ENCODE data around the gene NPHP3.

GRCh38 chr3:132722165-132723023, at the start of gene NPHP3:
- TF ChIP-seq CTCF (IDR thresholded peaks at IDR 0.05) (no peak), POLR2A (IDR thresholded peaks at IDR 0.05) (no peak)

Measured in testis (tissue), 2 donors.